Astrocyte of the cerebellum (primary cell): ENCODE measurements around the gene AIRE.

Experiments
- DNase-seq: peaks from one replicate; pipeline ENCODE4 v3.0.0-alpha.2; 2011; ENCODE audit warnings: low read depth
- H3K4me3 ChIP-seq: 2 replicates; pipeline ENCODE4 v1.5.1; 2011; ENCODE audit warnings: mild to moderate bottlenecking, low read depth, low read length, moderate library complexity
- in situ Hi-C: cut with HindIII; loops from 2 replicates; pipeline ENCODE4 v1.10.0; 2017; ENCODE audit warnings: low sequenced_read_pairs
- TF ChIP-seq, protein P1 (sequence below): IDR thresholded peaks from 2 replicates; pipeline ENCODE4 v1.5.1; 2012; ENCODE audit warnings: low read length, low read depth, moderate library complexity, mild to moderate bottlenecking; ENCODE audit errors: missing control alignments

Gene AIRE

GRCh38 chr21:44344541-44345183 lies 59.0 kb downstream of the AIRE start:
- in situ Hi-C loops = loop anchor here (10.0 kb wide), 1 partner anchor 370 kb away; the partner anchor contains the start of gene TSPEAR
- DNase-seq = no peak
- no peak overlapping the region for H3K4me3 ChIP-seq
- TF ChIP-seq, protein P1, sequence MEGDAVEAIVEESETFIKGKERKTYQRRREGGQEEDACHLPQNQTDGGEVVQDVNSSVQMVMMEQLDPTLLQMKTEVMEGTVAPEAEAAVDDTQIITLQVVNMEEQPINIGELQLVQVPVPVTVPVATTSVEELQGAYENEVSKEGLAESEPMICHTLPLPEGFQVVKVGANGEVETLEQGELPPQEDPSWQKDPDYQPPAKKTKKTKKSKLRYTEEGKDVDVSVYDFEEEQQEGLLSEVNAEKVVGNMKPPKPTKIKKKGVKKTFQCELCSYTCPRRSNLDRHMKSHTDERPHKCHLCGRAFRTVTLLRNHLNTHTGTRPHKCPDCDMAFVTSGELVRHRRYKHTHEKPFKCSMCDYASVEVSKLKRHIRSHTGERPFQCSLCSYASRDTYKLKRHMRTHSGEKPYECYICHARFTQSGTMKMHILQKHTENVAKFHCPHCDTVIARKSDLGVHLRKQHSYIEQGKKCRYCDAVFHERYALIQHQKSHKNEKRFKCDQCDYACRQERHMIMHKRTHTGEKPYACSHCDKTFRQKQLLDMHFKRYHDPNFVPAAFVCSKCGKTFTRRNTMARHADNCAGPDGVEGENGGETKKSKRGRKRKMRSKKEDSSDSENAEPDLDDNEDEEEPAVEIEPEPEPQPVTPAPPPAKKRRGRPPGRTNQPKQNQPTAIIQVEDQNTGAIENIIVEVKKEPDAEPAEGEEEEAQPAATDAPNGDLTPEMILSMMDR = no peak

GRCh38 chr21:44345495-44345894 lies 59.8 kb downstream of the AIRE start:
- DNase-seq = no peak
- TF ChIP-seq, protein P1 = no peak
- in situ Hi-C loops = loop anchor here (10.0 kb wide), 1 partner anchor 369 kb away; the partner anchor contains the start of gene TSPEAR
- H3K4me3 ChIP-seq = no peak overlapping the region

DNA sequence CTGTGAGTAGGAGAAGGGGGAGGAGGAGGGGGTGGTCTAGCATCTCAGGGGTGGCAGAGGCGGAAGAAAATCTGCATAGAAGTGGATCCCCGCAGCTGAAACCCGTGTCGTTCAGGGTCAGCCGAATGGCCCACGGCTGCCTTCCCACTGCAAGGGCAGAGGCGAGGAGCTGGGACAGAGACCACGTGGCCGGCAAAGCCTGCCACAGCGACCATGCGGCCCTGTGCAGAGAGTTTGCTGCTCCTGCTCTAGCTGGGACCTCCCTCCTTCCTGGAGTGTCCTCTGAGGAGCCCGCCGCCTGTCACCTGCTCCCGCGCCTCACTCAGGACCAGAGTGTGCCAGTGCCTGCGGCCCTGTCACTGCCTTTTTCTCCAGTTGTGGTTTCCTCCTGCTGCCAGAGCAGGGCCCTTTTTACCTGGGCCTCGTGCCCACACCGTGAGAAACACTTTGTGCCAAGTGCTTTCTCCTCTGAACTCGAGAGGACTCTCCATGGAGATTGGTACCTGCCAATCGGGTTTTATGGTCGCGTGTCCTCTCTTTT lies 62.3 kb downstream of the AIRE start:
- in situ Hi-C loops = loop anchor here (10.0 kb wide), 1 partner anchor 367 kb away; the partner anchor contains the start of gene TSPEAR

More for the DNA sequence above, 62.3 kb downstream of the AIRE start:
- DNase-seq = no peak
- no peak overlapping the region for H3K4me3 ChIP-seq
- TF ChIP-seq, protein P1 = no peak
